Ovary (tissue), 1 donor: ENCODE data around the gene DOCK1.

Experiments used
- EP300 ChIP-seq: sonication (generic); formaldehyde crosslinking; IDR thresholded peaks from one replicate; pipeline ENCODE4 v1.6.1; 2017; ENCODE audit warnings: antibody characterized with exemption
- POLR2A ChIP-seq: fragments of 450-650 bp; IDR thresholded peaks from one replicate; pipeline ENCODE4 v1.6.1; 2017; ENCODE audit warnings: antibody characterized with exemption, mild to moderate bottlenecking, moderate library complexity

DNA sequence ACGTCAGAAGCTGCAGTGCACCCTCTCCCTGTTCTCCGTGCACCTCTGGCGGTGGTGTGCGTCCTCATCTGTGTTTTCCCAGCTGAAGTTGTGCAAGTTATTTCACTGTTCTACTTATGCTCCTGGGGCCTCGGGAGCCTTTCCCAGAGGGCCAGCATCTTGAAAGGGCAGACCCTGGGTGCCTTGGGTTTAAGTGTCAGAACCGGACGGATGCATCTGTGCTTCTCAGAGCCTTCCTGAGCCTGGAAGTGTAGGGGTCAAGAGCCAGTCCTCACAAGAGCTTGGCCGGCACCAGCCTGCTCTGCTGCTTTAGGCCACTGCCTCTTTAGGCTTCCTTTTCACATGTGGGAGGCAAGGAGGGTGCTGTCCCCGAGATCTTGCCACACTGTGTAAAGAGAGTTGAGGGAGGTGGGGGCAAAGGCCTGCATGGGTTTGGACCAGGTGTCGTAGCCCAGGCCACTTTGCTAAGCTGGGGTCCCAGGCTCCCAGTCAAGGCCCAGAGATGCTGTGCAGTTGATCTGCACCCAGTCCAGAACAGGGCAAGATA, 515.0 kb downstream of the DOCK1 start:
- TF ChIP-seq EP300 (no peak), POLR2A (no peak)
